ENCODE measurements around the gene CACYBP.

DNA sequence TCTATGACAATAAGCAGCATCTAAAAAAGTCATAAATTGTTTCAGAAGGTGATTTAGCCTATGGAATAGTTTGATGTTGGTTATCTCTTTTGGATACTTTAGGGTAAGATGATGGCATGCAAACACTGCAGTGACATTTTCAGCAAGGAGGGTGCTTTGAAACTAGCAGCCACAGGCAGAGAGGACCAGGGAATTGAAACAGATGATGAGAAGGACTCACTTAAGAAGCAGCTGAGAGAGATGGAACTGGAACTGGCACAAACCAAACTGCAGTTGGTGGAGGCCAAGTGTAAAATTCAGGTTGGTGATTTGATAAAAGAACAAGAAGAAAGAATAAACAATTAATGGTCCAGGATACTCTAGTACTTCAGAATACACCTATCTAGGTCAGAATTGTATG, 11.2 kb upstream of the CACYBP start:
- TF ChIP-seq GATA1 (IDR thresholded peaks at IDR 0.05; ENCODE audit: low read depth, low read length) (no peak), POLR2A (IDR thresholded peaks at IDR 0.05; ENCODE audit: low read length) (no peak)

All from erythroblast (primary cell).